ENCODE measurements around the gene FBXO38. TPM values are rescaled to one million over a fixed set of nuclear protein-coding genes. Genes with fewer than 3 reads are reported as not detected.
A peak's percentile ranks its signal among the peaks of the same experiment; 100 is the strongest.

FBXO38 gene
- total and polyA plus RNA-seq, 7 donors: 13.3 to 42.7 (median 31.4) TPM

GRCh38 chr5:148421661-148422060 lies 37.9 kb downstream of the FBXO38 start:
- ATAC-seq (no peak), DNase-seq (no peak)
- Histone ChIP-seq H3K27ac (no peak overlapping the region), H3K27me3 (ENCODE audit: insufficient read depth in 3 of 3, low read length in 2 of 3) (no peaks in the 10 kb centered on the region), H3K9me3 (no peaks in the 10 kb centered on the region), H3K36me3 (ENCODE audit: insufficient read depth in 1 of 2, low read depth in 1 of 2) (peaks cover 19 to 94% of the 10 kb centered on the region in 2 donors), H3K4me3 (no peak overlapping the region), H3K4me1 (peaks cover 4% of the 10 kb centered on the region)
- no peak for TF ChIP-seq CTCF (IDR thresholded peaks at IDR 0.05)
- intact Hi-C loops (cut with DNase I): no loop called here
- WGBS, 3 donors: 83 to 91% (median 89%) methylated on average over 2 of the region's 2 CpGs

- Histone ChIP-seq H3K4me3 (no peak overlapping the region), H3K27me3 (ENCODE audit: insufficient read depth in 3 of 3, low read length in 2 of 3) (no peaks in the 10 kb centered on the region), H3K9me3 (no peaks in the 10 kb centered on the region), H3K4me1 (peaks cover 4% of the 10 kb centered on the region), H3K27ac (no peak overlapping the region), H3K36me3 (ENCODE audit: insufficient read depth in 1 of 2, low read depth in 1 of 2) (peaks cover 14 to 77% of the 10 kb centered on the region in 2 donors)
- no peak for DNase-seq
- TF ChIP-seq CTCF (IDR thresholded peaks at IDR 0.05): no peak
- no peak for ATAC-seq
- intact Hi-C loops (cut with DNase I): no loop called here
- WGBS, 3 donors: 91 to 100% (median 98%) methylated on average over 1 of the region's 1 CpG
Measured at GRCh38 chr5:148425808-148426207, 42.0 kb downstream of the FBXO38 start.

- Histone ChIP-seq H3K4me3 (no peak overlapping the region), H3K36me3 (ENCODE audit: insufficient read depth in 1 of 2, low read depth in 1 of 2) (peaks cover 14 to 73% of the 10 kb centered on the region in 2 donors), H3K27me3 (ENCODE audit: insufficient read depth in 3 of 3, low read length in 2 of 3) (no peaks in the 10 kb centered on the region), H3K27ac (no peak overlapping the region), H3K9me3 (no peaks in the 10 kb centered on the region), H3K4me1 (peaks cover 4% of the 10 kb centered on the region)
- DNase-seq (no peak), ATAC-seq (no peak)
- intact Hi-C loops (cut with DNase I): no loop called here
- no peak for TF ChIP-seq CTCF (IDR thresholded peaks at IDR 0.05)
Measured at GRCh38 chr5:148426514-148426913, 42.8 kb downstream of the FBXO38 start.

- intact Hi-C loops (cut with DNase I): no loop called here
- no peak overlapping the region for H3K4me3 ChIP-seq
- H3K36me3 ChIP-seq (ENCODE audit: insufficient read depth in 1 of 2, low read depth in 1 of 2): peaks cover 14 to 75% of the 10 kb centered on the region in 2 donors
- ATAC-seq (peak in 2 of 4 donors; percentile 30 to 42), DNase-seq (no peak)
- 83 to 84% (median 83%) methylated on average over 14 of the region's 14 CpGs for WGBS, 3 donors
- H3K27me3 ChIP-seq (ENCODE audit: insufficient read depth in 3 of 3, low read length in 2 of 3): no peaks in the 10 kb centered on the region
- H3K27ac ChIP-seq: no peak overlapping the region
- H3K4me1 ChIP-seq: peaks cover 4% of the 10 kb centered on the region
- H3K9me3 ChIP-seq: no peaks in the 10 kb centered on the region
- TF ChIP-seq CTCF (IDR thresholded peaks at IDR 0.05): no peak
Measured at GRCh38 chr5:148427370-148428042, 43.7 kb downstream of the FBXO38 start.

- intact Hi-C loops (cut with DNase I): no loop called here
- Histone ChIP-seq H3K36me3 (ENCODE audit: insufficient read depth in 1 of 2, low read depth in 1 of 2) (peaks cover 14 to 74% of the 10 kb centered on the region in 2 donors), H3K9me3 (no peaks in the 10 kb centered on the region), H3K27ac (no peak overlapping the region), H3K4me3 (no peak overlapping the region), H3K27me3 (ENCODE audit: insufficient read depth in 3 of 3, low read length in 2 of 3) (no peaks in the 10 kb centered on the region), H3K4me1 (peaks cover 4% of the 10 kb centered on the region)
- DNase-seq (no peak), ATAC-seq (no peak)
- no peak for TF ChIP-seq CTCF (IDR thresholded peaks at IDR 0.05)
- WGBS, 3 donors: 94 to 97% (median 97%) methylated on average over 2 of the region's 2 CpGs
Measured at GRCh38 chr5:148428848-148429247, 45.1 kb downstream of the FBXO38 start.

All from psoas muscle (tissue), 8 donors.